GM20000 (cell line): ENCODE results near the gene PKN3.
A peak's percentile ranks its signal among the peaks of the same experiment; 100 is the strongest.

Experiments
- DNase-seq: peaks from one replicate; pipeline ENCODE4 v3.0.0; 2012; ENCODE audit warnings: low spot score
- TF ChIP-seq, protein P1 (sequence below): IDR thresholded peaks from 2 replicates; pipeline ENCODE4 v1.5.1; 2012; ENCODE audit warnings: mild to moderate bottlenecking, control low read depth; ENCODE audit errors: extremely low read depth, missing control alignments

The PKN3 gene

DNA sequence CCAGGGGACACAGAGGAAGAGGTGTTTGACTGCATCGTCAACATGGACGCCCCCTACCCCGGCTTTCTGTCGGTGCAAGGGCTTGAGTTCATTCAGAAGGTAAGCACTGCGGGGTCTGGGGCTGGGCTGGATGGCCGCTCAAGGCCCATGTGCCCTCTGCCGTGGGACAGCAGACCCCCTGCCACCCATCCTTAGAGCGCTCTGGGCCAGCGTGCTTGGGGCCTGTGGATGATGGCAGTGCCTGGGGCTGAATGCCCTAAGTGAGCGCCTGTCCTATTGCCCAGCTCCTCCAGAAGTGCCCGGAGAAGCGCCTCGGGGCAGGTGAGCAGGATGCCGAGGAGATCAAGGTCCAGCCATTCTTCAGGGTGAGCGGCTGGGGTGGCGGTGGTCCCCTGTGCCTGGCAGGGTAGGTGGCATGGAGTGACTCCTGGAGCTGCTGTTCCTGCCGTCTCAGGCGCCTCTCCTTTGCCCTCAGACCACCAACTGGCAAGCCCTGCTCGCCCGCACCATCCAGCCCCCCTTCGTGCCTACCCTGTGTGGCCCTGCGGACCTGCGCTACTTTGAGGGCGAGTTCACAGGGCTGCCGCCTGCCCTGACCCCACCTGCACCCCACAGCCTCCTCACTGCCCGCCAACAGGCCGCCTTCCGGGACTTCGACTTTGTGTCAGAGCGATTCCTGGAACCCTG is 17.8 kb downstream of the PKN3 start:
- TF ChIP-seq, protein P1, sequence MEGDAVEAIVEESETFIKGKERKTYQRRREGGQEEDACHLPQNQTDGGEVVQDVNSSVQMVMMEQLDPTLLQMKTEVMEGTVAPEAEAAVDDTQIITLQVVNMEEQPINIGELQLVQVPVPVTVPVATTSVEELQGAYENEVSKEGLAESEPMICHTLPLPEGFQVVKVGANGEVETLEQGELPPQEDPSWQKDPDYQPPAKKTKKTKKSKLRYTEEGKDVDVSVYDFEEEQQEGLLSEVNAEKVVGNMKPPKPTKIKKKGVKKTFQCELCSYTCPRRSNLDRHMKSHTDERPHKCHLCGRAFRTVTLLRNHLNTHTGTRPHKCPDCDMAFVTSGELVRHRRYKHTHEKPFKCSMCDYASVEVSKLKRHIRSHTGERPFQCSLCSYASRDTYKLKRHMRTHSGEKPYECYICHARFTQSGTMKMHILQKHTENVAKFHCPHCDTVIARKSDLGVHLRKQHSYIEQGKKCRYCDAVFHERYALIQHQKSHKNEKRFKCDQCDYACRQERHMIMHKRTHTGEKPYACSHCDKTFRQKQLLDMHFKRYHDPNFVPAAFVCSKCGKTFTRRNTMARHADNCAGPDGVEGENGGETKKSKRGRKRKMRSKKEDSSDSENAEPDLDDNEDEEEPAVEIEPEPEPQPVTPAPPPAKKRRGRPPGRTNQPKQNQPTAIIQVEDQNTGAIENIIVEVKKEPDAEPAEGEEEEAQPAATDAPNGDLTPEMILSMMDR = no peak
- no peak for DNase-seq

DNA sequence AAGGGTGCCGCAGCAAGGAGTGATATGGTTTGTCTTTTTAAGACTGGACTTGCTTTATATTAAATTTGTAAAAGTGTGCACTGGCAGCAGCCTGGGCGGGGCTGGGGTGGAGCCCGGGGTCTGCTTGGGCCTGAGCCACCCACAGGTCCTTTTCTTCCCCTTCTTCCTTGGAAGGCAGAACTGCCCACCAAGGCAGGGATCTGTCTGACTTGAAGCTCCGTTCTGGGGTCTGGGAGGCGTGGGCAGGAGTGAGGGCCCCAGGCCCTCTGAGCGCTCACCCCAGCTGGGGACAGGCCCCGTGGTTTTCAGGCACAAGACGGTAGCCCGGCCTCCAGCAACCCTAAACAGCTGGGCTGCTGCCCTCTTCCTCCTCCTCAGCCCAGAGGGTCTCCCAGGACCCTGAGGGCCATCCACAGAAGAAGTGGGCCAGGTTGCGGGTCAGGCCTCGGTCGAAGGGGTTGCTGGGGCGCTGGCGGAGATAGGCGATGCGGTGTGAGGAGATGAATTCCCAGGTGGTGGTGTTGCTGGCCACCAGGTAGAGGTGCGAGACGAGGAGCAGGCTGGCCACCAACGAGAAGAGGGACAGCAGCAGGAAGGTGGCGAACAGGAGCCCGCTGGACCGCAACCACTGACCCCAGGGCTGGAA is 18.7 kb downstream of the PKN3 start:
- DNase-seq = no peak
- TF ChIP-seq, protein P1 = no peak

DNA sequence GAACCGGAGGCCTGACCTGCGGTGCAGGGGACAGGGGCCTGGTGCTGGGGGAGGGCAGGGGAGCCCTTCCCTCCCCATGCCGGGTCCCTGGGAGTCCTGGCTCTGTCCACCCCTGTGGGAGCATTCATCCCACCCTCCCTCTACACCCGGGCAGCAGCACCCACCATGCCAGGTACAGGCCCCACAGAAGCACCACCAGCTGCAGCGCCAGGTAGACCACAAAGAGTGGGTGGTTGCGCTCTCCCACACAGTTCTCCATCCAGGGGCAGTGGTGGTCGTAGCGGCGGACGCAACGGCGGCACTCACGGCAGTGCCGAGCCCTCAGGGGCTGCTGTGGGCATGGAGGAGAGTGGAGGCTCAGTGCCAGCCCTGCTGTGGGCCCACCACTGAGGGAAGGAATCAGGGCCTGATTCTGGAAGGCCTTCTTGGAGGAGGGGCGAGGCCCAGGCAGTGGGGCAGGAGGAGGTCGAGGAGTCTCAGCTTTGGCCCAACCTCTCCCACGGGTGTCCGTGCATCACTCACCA is 19.2 kb downstream of the PKN3 start:
- TF ChIP-seq, protein P1 = no peak
- no peak for DNase-seq

DNA sequence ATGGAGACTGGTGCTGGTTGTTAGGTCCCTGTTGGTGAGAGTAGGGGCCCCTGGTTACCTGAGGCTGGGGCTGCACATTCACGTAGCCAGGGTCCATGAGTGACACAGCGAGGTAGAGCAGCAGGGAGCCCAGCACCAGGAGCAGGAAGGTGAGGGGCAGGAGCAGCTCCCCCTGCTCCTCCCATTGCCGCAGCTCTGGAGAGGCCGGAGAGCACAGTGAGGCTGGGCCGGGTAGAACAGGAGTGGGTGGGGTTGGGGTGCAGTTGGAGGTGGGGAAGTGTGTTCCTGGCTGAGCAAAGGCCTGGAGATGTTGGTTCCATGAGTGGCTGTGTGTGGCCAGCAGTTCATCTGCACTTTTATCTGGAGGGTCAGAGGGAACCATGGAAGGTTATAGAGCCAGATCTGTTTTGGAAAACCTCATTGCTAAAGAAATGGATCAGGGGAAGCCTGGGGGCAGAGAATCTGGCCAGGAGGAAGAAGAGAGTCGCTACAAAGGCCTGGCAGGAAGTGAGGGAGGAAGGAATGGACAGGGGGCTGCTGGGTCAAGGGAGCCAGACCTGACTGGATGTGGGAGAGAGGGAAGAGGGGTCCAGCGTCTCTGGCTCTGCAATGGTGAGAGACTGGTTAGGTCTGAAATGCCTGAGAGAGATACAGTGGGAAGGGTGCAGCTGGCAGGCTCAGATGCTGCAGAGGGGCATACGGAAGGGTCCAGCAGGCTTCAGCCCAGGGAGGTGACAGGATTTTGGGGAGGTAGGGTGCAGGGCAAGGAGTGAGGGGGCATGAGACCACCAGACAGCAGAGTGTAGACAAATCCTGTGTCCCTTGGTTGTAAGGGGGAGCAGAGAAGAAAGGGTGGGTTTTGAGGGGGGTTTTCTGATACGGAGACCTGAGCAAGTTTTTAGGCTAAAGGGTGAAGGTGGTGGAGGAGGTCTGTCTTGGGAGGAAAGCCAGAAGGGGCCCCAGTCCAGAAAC is 20.4 kb downstream of the PKN3 start:
- DNase-seq = no peak
- TF ChIP-seq, protein P1 = no peak

DNA sequence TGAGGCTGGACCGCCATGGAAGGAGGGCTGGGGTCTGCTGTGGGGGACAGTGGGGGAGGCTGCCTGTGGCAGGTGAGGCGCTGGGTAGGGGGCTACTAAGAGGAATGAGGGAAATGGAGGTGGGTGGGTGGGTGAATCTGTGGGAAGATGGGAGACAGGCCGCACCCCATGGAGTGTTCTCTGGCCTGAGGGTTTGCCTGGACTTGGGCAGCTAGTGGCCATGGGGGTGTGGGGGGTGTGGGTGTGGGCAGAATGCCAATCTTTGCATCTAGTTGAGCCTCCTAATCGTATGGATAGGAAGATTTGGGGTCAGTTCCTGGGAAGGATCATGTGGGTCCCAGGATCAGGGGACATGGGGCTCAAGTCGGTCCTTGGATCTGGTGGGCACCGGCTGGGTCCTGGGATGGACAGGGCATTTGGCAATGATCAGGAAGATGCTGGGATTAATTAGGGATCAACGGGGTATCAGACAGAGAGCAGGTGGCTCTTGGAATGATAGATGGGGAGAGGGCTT is 21.1 kb downstream of the PKN3 start:
- DNase-seq = no peak
- TF ChIP-seq, protein P1 = no peak

DNA sequence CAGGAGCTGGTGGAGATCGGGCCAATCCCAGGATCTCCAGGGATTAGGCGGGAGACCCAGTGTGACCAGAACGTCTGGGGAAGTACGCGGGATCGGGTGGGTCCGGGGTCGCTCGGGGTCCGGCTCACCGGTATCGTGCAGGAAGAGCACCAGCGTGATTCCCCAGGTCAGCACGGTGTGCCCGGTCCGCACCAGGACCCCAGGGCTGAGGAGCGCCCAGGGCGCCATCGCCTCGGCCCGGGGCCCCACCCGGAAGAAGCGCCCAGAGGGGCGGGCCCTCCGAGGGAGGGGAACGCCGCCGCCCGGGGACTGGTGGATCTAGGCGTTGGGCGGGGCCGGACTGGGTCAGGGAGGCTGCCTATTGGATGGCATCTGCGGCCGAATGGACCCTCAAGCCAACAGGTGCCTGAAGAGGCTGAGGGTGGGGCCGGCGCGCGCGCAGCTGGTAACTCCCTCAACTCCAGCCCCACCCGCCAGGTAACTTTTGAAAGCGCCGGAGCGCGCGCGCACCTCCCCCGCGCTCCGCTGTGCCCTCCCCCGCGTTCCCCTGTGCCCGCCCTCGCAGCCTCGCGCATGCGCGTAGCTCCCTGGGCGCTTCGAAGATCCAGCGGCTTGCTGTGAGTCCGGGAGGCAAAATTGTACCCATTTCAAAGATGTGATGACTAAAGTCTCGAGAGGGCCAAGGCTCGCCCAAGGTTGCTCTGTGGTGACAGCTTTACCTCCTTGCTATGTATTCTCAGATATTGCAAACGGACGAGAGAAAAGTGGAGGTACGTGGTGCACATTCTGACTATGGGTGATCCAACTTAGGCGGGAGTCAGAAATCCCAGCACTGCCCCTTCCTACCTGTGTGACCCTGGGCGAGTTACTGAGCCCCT is 21.8 kb downstream of the PKN3 start, which contains the start of gene ZDHHC12:
TSS of gene ZDHHC12 (minus strand) at position 262 of the 878 bp plus-strand sequence. CDS start at position 228, 34 bp downstream.
- DNase-seq = peak; percentile 100
- TF ChIP-seq, protein P1 = no peak
